ES-I3 (cell line): ENCODE measurements around the gene SPRY4.
"Not testable (repeated sequence)": the region's sequence is repeated elsewhere in the genome, so short reads cannot be mapped to it uniquely, and the experiment has no call there.

Source experiments
- H3K36me3 ChIP-seq: 2 replicates; pipeline ENCODE4 v1.6.1; 2013; ENCODE audit warnings: mild to moderate bottlenecking, low read length, control low read depth, moderate library complexity; ENCODE audit not compliant: insufficient read depth
- H3K4me1 ChIP-seq: 2 replicates; pipeline ENCODE4 v1.6.1; 2013; ENCODE audit warnings: mild to moderate bottlenecking, control low read depth, low read length; ENCODE audit not compliant: insufficient read depth
- H3K9ac ChIP-seq: 2 replicates; pipeline ENCODE4 v1.6.1; 2013; ENCODE audit warnings: low read depth, mild to moderate bottlenecking, low read length, moderate library complexity
- H3K9me3 ChIP-seq: 2 replicates; pipeline ENCODE4 v1.6.1; 2013; ENCODE audit warnings: mild to moderate bottlenecking, low read length, moderate library complexity; ENCODE audit not compliant: control insufficient read depth, insufficient read depth

The SPRY4 gene

GRCh38 chr5:142286111-142286510 is 38.7 kb downstream of the SPRY4 start:
- Histone ChIP-seq H3K9me3 (no peaks in the 10 kb centered on the region), H3K36me3 (peaks cover 6% of the 10 kb centered on the region), H3K9ac (no peak overlapping the region), H3K4me1 (peaks cover 20% of the 10 kb centered on the region)

- no peak overlapping the region for H3K9ac ChIP-seq
- H3K9me3 ChIP-seq = no peaks in the 10 kb centered on the region
- peaks cover 36% of the 10 kb centered on the region for H3K4me1 ChIP-seq
- H3K36me3 ChIP-seq = no peaks in the 10 kb centered on the region
Measured at GRCh38 chr5:142283304-142283703, 41.5 kb downstream of the SPRY4 start.

- no peaks in the 10 kb centered on the region for H3K9me3 ChIP-seq
- no peaks in the 10 kb centered on the region for H3K36me3 ChIP-seq
- H3K4me1 ChIP-seq = peaks cover 32% of the 10 kb centered on the region
- no peak overlapping the region for H3K9ac ChIP-seq
Measured at GRCh38 chr5:142281966-142282365, 42.9 kb downstream of the SPRY4 start.

- Histone ChIP-seq H3K9ac (no peak overlapping the region), H3K4me1 (peaks cover 32% of the 10 kb centered on the region), H3K9me3 (no peaks in the 10 kb centered on the region), H3K36me3 (no peaks in the 10 kb centered on the region)
Measured at GRCh38 chr5:142281008-142281367, 43.8 kb downstream of the SPRY4 start.

- H3K9me3 ChIP-seq = no peaks in the 10 kb centered on the region
- peaks cover 32% of the 10 kb centered on the region for H3K4me1 ChIP-seq
- H3K9ac ChIP-seq = 0 out of 2 replicates have a peak overlapping the region, but pooled peaks have one; percentile 7
- no peaks in the 10 kb centered on the region for H3K36me3 ChIP-seq
Measured at GRCh38 chr5:142280066-142281007, 44.5 kb downstream of the SPRY4 start.

GRCh38 chr5:142278627-142279026 is 46.2 kb downstream of the SPRY4 start:
- Histone ChIP-seq H3K9ac (no peak overlapping the region), H3K4me1 (peaks cover 32% of the 10 kb centered on the region), H3K36me3 (no peaks in the 10 kb centered on the region), H3K9me3 (no peaks in the 10 kb centered on the region)

- no peaks in the 10 kb centered on the region for H3K36me3 ChIP-seq
- H3K9ac ChIP-seq = no peak overlapping the region
- no peaks in the 10 kb centered on the region for H3K9me3 ChIP-seq
- H3K4me1 ChIP-seq = peaks cover 32% of the 10 kb centered on the region
Measured at GRCh38 chr5:142277796-142278195, 47.0 kb downstream of the SPRY4 start.

- Histone ChIP-seq H3K4me1 (peaks cover 32% of the 10 kb centered on the region), H3K9ac (no peak overlapping the region), H3K36me3 (no peaks in the 10 kb centered on the region), H3K9me3 (no peaks in the 10 kb centered on the region)
Measured at GRCh38 chr5:142276517-142276916, 48.3 kb downstream of the SPRY4 start.

GRCh38 chr5:142275496-142275895 is 49.3 kb downstream of the SPRY4 start:
- no peak overlapping the region for H3K9ac ChIP-seq
- no peaks in the 10 kb centered on the region for H3K36me3 ChIP-seq
- peaks cover 23% of the 10 kb centered on the region for H3K4me1 ChIP-seq
- no peaks in the 10 kb centered on the region for H3K9me3 ChIP-seq

- not testable (repeated sequence) for H3K9me3 ChIP-seq, H3K9ac ChIP-seq, H3K36me3 ChIP-seq
- peaks cover 14% of the 10 kb centered on the region for H3K4me1 ChIP-seq
Measured at GRCh38 chr5:142272596-142272995, 52.2 kb downstream of the SPRY4 start.

- not testable (repeated sequence) for H3K9me3 ChIP-seq, H3K36me3 ChIP-seq, H3K9ac ChIP-seq
- peaks cover 17% of the 10 kb centered on the region for H3K4me1 ChIP-seq
Measured at GRCh38 chr5:142264084-142264483, 60.7 kb downstream of the SPRY4 start.

- H3K9me3 ChIP-seq = no peaks in the 10 kb centered on the region
Measured at GRCh38 chr5:142263346-142263745, 61.5 kb downstream of the SPRY4 start.

GRCh38 chr5:142262683-142263082 is 62.1 kb downstream of the SPRY4 start:
- Histone ChIP-seq H3K9me3 (no peaks in the 10 kb centered on the region), H3K9ac (no peak overlapping the region), H3K4me1 (peaks cover 9% of the 10 kb centered on the region), H3K36me3 (no peaks in the 10 kb centered on the region)

More at GRCh38 chr5:142263346-142263745, 61.5 kb downstream of the SPRY4 start:
- Histone ChIP-seq H3K9ac (no peak overlapping the region), H3K4me1 (peaks cover 11% of the 10 kb centered on the region), H3K36me3 (no peaks in the 10 kb centered on the region)
